GM21619 (cell line): Measurements from ENCODE around the gene THBD.

Source experiments
- ATAC-seq: cut with Tn5 transposase; IDR thresholded peaks from one replicate; pipeline ENCODE4 v1.9.1; 2021; ENCODE audit not compliant: unreplicated experiment

The THBD gene

DNA sequence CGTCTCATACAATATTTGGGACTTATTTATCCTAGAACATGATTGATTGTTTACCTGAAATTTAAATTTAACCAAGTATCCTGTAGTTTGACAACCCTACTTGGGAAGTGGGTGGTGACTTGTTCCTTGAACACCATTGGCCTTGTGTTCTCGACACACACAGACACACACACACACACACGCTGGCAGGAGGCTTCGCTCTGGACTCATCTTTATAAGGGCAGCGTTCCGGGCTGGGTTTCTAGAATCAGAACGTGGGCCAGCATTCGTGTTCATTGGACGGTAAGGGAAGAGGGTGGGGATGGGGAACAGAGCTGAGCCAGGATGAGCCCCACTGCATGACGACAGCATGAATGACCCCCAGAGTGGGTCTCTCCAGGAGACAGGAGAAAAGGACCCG, 30.5 kb downstream of the THBD start:
- no peak for ATAC-seq

GRCh38 chr20:23018432-23018831, 31.0 kb downstream of the THBD start:
- no peak for ATAC-seq

GRCh38 chr20:23017516-23017915, 32.0 kb downstream of the THBD start:
- no peak for ATAC-seq

- ATAC-seq, result no peak
These were observed 36.0 kb downstream of the THBD start for GRCh38 chr20:23013429-23013828.

GRCh38 chr20:23011008-23011721, 38.3 kb downstream of the THBD start:
- no peak for ATAC-seq

DNA sequence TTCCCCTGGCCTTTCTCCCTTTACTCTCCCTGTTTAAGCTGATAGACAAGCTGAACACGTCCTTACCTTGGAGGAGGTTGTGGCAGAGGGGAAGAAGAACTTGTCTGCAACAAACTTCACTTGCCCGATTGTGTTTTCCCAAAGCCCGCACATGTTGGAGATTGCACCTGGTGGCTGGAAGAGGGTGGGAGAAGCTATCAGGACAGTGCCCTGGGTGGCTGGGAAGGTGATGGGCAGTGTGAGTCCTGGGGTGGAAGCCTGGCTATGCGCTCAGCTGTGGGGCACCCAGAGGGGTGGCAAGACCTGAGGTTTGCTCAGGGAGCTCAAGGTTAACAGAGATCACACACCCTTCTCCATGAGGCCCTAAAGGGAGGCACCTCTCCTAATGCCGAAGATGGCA, 39.4 kb downstream of the THBD start:
- ATAC-seq, result no peak

GRCh38 chr20:23009636-23010035, 39.8 kb downstream of the THBD start:
- no peak for ATAC-seq

GRCh38 chr20:23008667-23009066, 40.8 kb downstream of the THBD start:
- ATAC-seq, result no peak

DNA sequence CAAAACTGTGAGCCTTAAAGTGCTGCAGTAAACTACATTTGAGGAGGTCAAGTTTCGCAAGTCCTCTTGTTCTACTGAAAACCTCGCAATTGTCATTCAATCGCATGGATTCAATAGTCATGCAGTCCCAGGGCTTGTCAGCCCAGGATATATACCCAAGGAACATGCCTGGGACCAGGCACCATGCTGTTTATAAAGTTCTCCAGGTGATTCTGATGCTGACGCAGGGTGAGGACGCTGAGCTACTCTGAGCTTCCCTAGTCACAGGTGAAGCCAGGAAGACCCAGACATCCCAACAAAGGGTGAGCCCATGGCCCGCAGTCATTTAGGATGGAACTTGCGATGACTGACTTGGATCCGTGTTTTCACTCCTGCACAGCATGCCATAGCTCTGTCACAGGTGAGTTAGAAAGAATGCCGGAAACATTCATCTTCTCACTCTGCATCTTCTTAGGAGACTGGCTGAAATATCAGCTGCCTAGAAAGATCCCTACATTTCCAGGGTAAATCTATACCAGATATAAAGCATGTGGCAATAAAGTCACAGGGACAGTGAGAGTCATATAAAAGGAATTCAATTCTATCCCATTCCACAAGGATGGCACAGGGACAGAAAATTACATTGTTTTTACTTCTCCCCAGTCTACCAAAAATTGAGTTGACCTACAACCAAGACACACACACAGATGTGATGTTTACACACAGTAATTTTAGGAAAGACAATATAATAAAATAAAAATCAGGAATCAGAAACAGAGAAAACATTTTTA, 41.4 kb downstream of the THBD start:
- no peak for ATAC-seq

DNA sequence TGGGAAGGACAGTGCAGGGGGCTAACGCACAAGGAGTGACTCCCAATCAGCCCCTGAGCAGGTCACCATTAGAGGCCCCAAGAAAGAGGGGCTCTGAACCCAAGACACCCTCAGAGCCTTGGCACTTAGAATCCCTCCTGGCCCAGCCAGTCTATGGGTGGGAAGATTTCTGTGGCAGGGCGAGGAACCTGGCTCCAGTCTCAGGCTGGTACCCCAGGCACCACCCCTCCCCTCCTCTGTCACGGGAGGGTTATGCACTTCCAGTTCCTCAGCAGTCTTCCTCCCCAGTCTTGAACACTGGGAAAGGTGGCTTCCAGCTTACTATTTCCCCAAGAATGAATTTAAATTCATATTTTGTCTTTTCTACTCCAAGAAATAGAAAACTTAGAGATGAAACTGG, 42.0 kb downstream of the THBD start:
- ATAC-seq, result no peak

GRCh38 chr20:23005776-23006175, 43.7 kb downstream of the THBD start:
- ATAC-seq, result no peak

GRCh38 chr20:23003881-23004460, 45.5 kb downstream of the THBD start:
- ATAC-seq, result no peak

- no peak for ATAC-seq
These were observed 46.3 kb downstream of the THBD start for GRCh38 chr20:23003077-23003635.

- ATAC-seq, result no peak
These were observed 47.2 kb downstream of the THBD start for GRCh38 chr20:23002276-23002675.

DNA sequence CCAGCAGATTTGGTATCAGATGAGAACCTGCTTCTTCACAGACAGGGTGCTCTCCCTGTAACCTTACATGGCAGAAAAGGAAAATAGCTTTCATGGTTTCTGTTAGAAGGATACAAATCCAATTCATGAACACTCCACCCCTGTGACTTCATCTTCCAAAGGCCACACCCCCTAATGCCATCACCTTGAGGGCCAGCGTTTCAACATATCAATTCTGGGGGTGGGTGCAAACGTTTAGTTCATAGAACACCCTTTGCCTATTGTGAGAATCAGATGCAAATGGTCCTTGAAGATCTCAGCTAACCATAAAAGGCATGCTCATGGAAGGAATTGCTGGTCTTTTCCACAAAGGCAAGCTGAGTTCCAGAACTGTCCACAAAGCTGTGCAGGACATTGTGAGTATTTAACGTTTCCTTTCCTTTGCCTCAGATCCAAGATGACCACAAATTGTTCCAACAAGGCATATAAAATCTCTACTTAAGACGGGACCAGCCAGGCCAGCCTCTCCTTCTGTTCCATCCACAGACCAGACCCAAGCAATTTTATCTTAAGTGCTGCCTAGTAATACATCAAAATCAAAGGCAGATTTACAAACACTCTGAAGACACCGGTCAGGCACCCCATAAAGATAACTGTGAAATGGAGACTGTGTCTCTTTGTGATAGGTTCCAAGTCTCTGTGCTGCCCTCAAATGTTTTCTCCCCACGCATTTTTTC, 49.1 kb downstream of the THBD start:
- no peak for ATAC-seq

- ATAC-seq, result no peak
These were observed 49.7 kb downstream of the THBD start for GRCh38 chr20:22999756-23000155.

- no peak for ATAC-seq
These were observed 51.0 kb downstream of the THBD start for GRCh38 chr20:22998476-22998875.

- ATAC-seq, result no peak
These were observed 53.5 kb downstream of the THBD start for GRCh38 chr20:22995923-22996322.
